ENCODE data around the gene OR52D1. TPM values are rescaled to one million over a fixed set of nuclear protein-coding genes. Genes with fewer than 3 reads are reported as not detected.

OR52D1 gene
- total RNA-seq, 2 experiments from 2014 or later: not detected

GRCh38 chr11:5514841-5515240, 26.4 kb downstream of the OR52D1 start:
- intact Hi-C loops (cut with DNase I, micrococcal nuclease): no loop called here
- TF ChIP-seq CTCF (IDR thresholded peaks at IDR 0.05): no peak
- ATAC-seq (ENCODE audit: poor library complexity): no peak
- Histone ChIP-seq H3K36me3 (ENCODE audit: insufficient read depth, low read length) (no peaks in the 10 kb centered on the region), H3K9me3 (ENCODE audit: control insufficient read depth in 1 of 2, insufficient read depth in 1 of 2, low read length in 2 of 2) (no peaks in the 10 kb centered on the region), H3K27me3 (ENCODE audit: control insufficient read depth in 1 of 2, insufficient read depth in 2 of 2, low read length in 2 of 2) (no peaks in the 10 kb centered on the region), H3K27ac (ENCODE audit: low read depth in 1 of 2, low read length in 2 of 2) (no peak overlapping the region), H3K4me1 (ENCODE audit: insufficient read depth, low read length) (no peaks in the 10 kb centered on the region), H3K4me3 (ENCODE audit: low read length) (no peak overlapping the region)
- POLR2A ChIA-PET: no interaction called here
- DNase-seq: no peak
- H3K9me3 Mint-ChIP-seq: no peaks in the 10 kb centered on the region
- CTCF ChIA-PET: no interaction called here
- no peaks in the 10 kb centered on the region for H3K4me1 Mint-ChIP-seq (ENCODE audit: low read depth)
- no peaks in the 10 kb centered on the region for H3K27me3 Mint-ChIP-seq
- H3K27ac Mint-ChIP-seq: no peak overlapping the region
- H3K4me3 Mint-ChIP-seq: no peak overlapping the region
- no peaks in the 10 kb centered on the region for H3K36me3 Mint-ChIP-seq (ENCODE audit: low read depth)

GRCh38 chr11:5516599-5516998, 28.1 kb downstream of the OR52D1 start, which contains the start of gene UBQLNL:
TSS of gene UBQLNL (minus strand) at chr11:5516699. CDS start at chr11:5516441, 258 bp downstream.
- no peak within 1 kb of the TSS for H3K27ac Mint-ChIP-seq
- no peaks in the 10 kb centered on the region for H3K36me3 ChIP-seq (ENCODE audit: insufficient read depth, low read length)
- CTCF ChIA-PET: no interaction called here
- no peaks in the 10 kb centered on the region for H3K9me3 ChIP-seq (ENCODE audit: control insufficient read depth in 1 of 2, insufficient read depth in 1 of 2, low read length in 2 of 2)
- no peak for DNase-seq
- H3K4me3 Mint-ChIP-seq: no peak within 1 kb of the TSS
- no peak for ATAC-seq (ENCODE audit: poor library complexity)
- intact Hi-C loops (cut with DNase I, micrococcal nuclease): no loop called here
- H3K4me3 ChIP-seq (ENCODE audit: low read length): no peak within 1 kb of the TSS
- no peaks in the 10 kb centered on the region for H3K27me3 Mint-ChIP-seq
- H3K4me1 Mint-ChIP-seq (ENCODE audit: low read depth): no peaks in the 10 kb centered on the region
- no peaks in the 10 kb centered on the region for H3K27me3 ChIP-seq (ENCODE audit: control insufficient read depth in 1 of 2, insufficient read depth in 2 of 2, low read length in 2 of 2)
- no peaks in the 10 kb centered on the region for H3K9me3 Mint-ChIP-seq
- no peak within 1 kb of the TSS for H3K27ac ChIP-seq (ENCODE audit: low read depth in 1 of 2, low read length in 2 of 2)
- POLR2A ChIA-PET: no interaction called here
- H3K36me3 Mint-ChIP-seq (ENCODE audit: low read depth): no peaks in the 10 kb centered on the region
- H3K4me1 ChIP-seq (ENCODE audit: insufficient read depth, low read length): no peaks in the 10 kb centered on the region
- no peak for TF ChIP-seq CTCF (IDR thresholded peaks at IDR 0.05)

GRCh38 chr11:5521540-5521939, 33.1 kb downstream of the OR52D1 start:
- Histone ChIP-seq H3K4me1 (ENCODE audit: insufficient read depth, low read length) (no peaks in the 10 kb centered on the region), H3K9me3 (ENCODE audit: control insufficient read depth in 1 of 2, insufficient read depth in 1 of 2, low read length in 2 of 2) (no peaks in the 10 kb centered on the region), H3K4me3 (ENCODE audit: low read length) (no peak overlapping the region), H3K27ac (ENCODE audit: low read depth in 1 of 2, low read length in 2 of 2) (no peak overlapping the region), H3K27me3 (ENCODE audit: control insufficient read depth in 1 of 2, insufficient read depth in 2 of 2, low read length in 2 of 2) (no peaks in the 10 kb centered on the region), H3K36me3 (ENCODE audit: insufficient read depth, low read length) (no peaks in the 10 kb centered on the region)
- H3K4me1 Mint-ChIP-seq (ENCODE audit: low read depth): no peaks in the 10 kb centered on the region
- ChIA-PET CTCF (no interaction called here), POLR2A (no interaction called here)
- intact Hi-C loops (cut with DNase I, micrococcal nuclease): no loop called here
- H3K4me3 Mint-ChIP-seq: no peak overlapping the region
- H3K36me3 Mint-ChIP-seq (ENCODE audit: low read depth): no peaks in the 10 kb centered on the region
- no peaks in the 10 kb centered on the region for H3K9me3 Mint-ChIP-seq
- DNase-seq (no peak), ATAC-seq (ENCODE audit: poor library complexity) (no peak)
- no peak for TF ChIP-seq CTCF (IDR thresholded peaks at IDR 0.05)
- H3K27me3 Mint-ChIP-seq: no peaks in the 10 kb centered on the region
- H3K27ac Mint-ChIP-seq: no peak overlapping the region
